HepG2 (cell line): ENCODE measurements around the gene TDRD10. TPM values are rescaled to one million over a fixed set of nuclear protein-coding genes. Genes with fewer than 3 reads are reported as not detected.
A peak's percentile ranks its signal among the peaks of the same experiment; 100 is the strongest.

Experiments used
- CENPT ChIP-seq: sonication (generic); formaldehyde crosslinking; IDR thresholded peaks from 2 replicates; pipeline ENCODE4 v1.8.0; 2022; ENCODE audit warnings: low read depth, mild to moderate bottlenecking, moderate library complexity, missing genetic modification reagents
- DPF2 ChIP-seq: sonication (generic); formaldehyde crosslinking; IDR thresholded peaks from 2 replicates; pipeline ENCODE4 v1.4.0; 2020; ENCODE audit warnings: mild to moderate bottlenecking, low read depth, missing genetic modification reagents, borderline replicate concordance
- ETV6 ChIP-seq: sonication (generic); formaldehyde crosslinking; conservative IDR thresholded peaks from 2 replicates; pipeline ENCODE4 v1.4.0; 2020; ENCODE audit warnings: missing genetic modification reagents
- FOXJ3 ChIP-seq: sonication (generic); formaldehyde crosslinking; IDR thresholded peaks from 2 replicates; pipeline ENCODE4 v1.4.0; 2020; ENCODE audit warnings: missing genetic modification reagents, mild to moderate bottlenecking, borderline replicate concordance
- FUBP1 ChIP-seq: sonication (generic); formaldehyde crosslinking; IDR thresholded peaks from 2 replicates; pipeline ENCODE4 v1.5.1; 2020; ENCODE audit warnings: missing genetic modification reagents, mild to moderate bottlenecking, borderline replicate concordance
- KMT2A ChIP-seq: sonication (generic); formaldehyde crosslinking; IDR thresholded peaks from 2 replicates; pipeline ENCODE4 v1.4.0; 2020; ENCODE audit warnings: missing genetic modification reagents
- MLLT10 ChIP-seq: sonication (generic); formaldehyde crosslinking; IDR thresholded peaks from 2 replicates; pipeline ENCODE4 v1.4.0; 2020; ENCODE audit warnings: missing genetic modification reagents
- PBX2 ChIP-seq: IDR thresholded peaks from 2 replicates; pipeline ENCODE4 v1.6.1; 2016; ENCODE audit warnings: control low read depth
- POLR2G ChIP-seq: fragments of 200-400 bp; formaldehyde crosslinking; IDR thresholded peaks from 2 replicates; pipeline ENCODE4 v1.6.1; 2018; ENCODE audit warnings: mild to moderate bottlenecking, low read depth, low read length, moderate library complexity
- REPIN1 ChIP-seq: sonication (generic); formaldehyde crosslinking; IDR thresholded peaks from 2 replicates; pipeline ENCODE4 v1.8.0; 2022; ENCODE audit warnings: missing genetic modification reagents, low read depth, mild to moderate bottlenecking, borderline replicate concordance
- SRY ChIP-seq: sonication (generic); formaldehyde crosslinking; IDR thresholded peaks from 2 replicates; pipeline ENCODE4 v1.8.0; 2022; ENCODE audit warnings: mild to moderate bottlenecking, missing genetic modification reagents
- ZMYM3 ChIP-seq: sonication (generic); formaldehyde crosslinking; IDR thresholded peaks from 2 replicates; pipeline ENCODE4 v1.5.1; 2020; ENCODE audit warnings: mild to moderate bottlenecking, missing genetic modification reagents
- ZNF260 ChIP-seq: sonication (generic); formaldehyde crosslinking; IDR thresholded peaks from 2 replicates; pipeline ENCODE4 v1.4.0; 2020; ENCODE audit warnings: missing genetic modification reagents, low read depth, mild to moderate bottlenecking, borderline replicate concordance
- ZNF292 ChIP-seq: sonication (generic); formaldehyde crosslinking; IDR thresholded peaks from 2 replicates; pipeline ENCODE4 v1.8.1; 2022; ENCODE audit warnings: mild to moderate bottlenecking, low read depth, missing genetic modification reagents, borderline replicate concordance
- ZNF317 ChIP-seq: sonication (generic); formaldehyde crosslinking; IDR thresholded peaks from 2 replicates; pipeline ENCODE4 v1.5.0; 2020; ENCODE audit warnings: mild to moderate bottlenecking, missing genetic modification reagents
- ZNF512 ChIP-seq: sonication (generic); formaldehyde crosslinking; IDR thresholded peaks from 2 replicates; pipeline ENCODE4 v1.4.0; 2020; ENCODE audit warnings: mild to moderate bottlenecking, missing genetic modification reagents
- ZNF781 ChIP-seq: sonication (generic); formaldehyde crosslinking; IDR thresholded peaks from 2 replicates; pipeline ENCODE4 v1.5.1; 2020; ENCODE audit warnings: borderline replicate concordance, mild to moderate bottlenecking, missing genetic modification reagents; ENCODE audit errors: not compliant biosample characterization
- ZNF788 ChIP-seq: sonication (generic); formaldehyde crosslinking; IDR thresholded peaks from 2 replicates; pipeline ENCODE4 v1.5.0; 2020; ENCODE audit warnings: mild to moderate bottlenecking, missing genetic modification reagents, borderline replicate concordance
- ZNF792 ChIP-seq: IDR thresholded peaks from 2 replicates; pipeline ENCODE4 v1.6.1; 2016
- ZNF83 ChIP-seq: sonication (generic); formaldehyde crosslinking; IDR thresholded peaks from 2 replicates; pipeline ENCODE4 v1.4.0; 2020; ENCODE audit warnings: missing genetic modification reagents, mild to moderate bottlenecking, borderline replicate concordance
- ZSCAN25 ChIP-seq: sonication (generic); formaldehyde crosslinking; IDR thresholded peaks from 2 replicates; pipeline ENCODE4 v1.8.0; 2022; ENCODE audit warnings: mild to moderate bottlenecking, missing genetic modification reagents
- polyA plus RNA-seq, 8 experiments: library from polyadenylated mRNA; depleted of rRNA in 3 of 8; stranded (reverse) in 7 of 8; unstranded in 1 of 8; fragments of >200 nt; fragmentation: Illumina TruSeq in 4 of 8; extraction: Trizol in 4 of 8; gene quantifications; 2 replicates each; pipeline versions ENCODE4 v1.2.1 to v1.2.3, GENCODE V29; 2011 to 2016; ENCODE audit warnings: low read depth in 4 of 8, missing spikeins in 1 of 8, mixed read lengths in 1 of 8; ENCODE audit not compliant: insufficient read depth in 1 of 8
- total RNA-seq, 5 experiments: library from RNA; depleted of rRNA; stranded (reverse); fragments of >200 nt; fragmentation: Illumina TruSeq; extraction: Trizol; gene quantifications; 2 replicates each; pipeline ENCODE4 v1.2.3, GENCODE V29; 2016; ENCODE audit warnings: low read depth in 1 of 5
- TF ChIP-seq, protein P1 (sequence below): IDR thresholded peaks from 2 replicates; pipeline ENCODE4 v1.6.1; 2016; ENCODE audit warnings: low read depth, borderline replicate concordance

The TDRD10 gene
- total and polyA plus RNA-seq, 2 of the 13 experiments (the other 11 are each of a cell fraction or from before 2014, with no cell fraction given), result not detected

- TF ChIP-seq ZNF512 (CRISPR knock-in tag) (peak; percentile 52; the same call in 1 of the 2 replicates), POLR2G (peak; percentile 88), ZNF788 (CRISPR knock-in tag) (peak; percentile 99), SRY (CRISPR knock-in tag) (peak; percentile 99), KMT2A (CRISPR knock-in tag) (peak; percentile 54), ZNF317 (CRISPR knock-in tag) (peak; percentile 90), CENPT (CRISPR knock-in tag) (peak; percentile 95; the same call in 1 of the 2 replicates), DPF2 (CRISPR knock-in tag) (0 out of 2 replicates have a peak, but pooled peaks have one; percentile 25), ZNF83 (peak; percentile 96; the same call in 1 of the 2 replicates), ZMYM3 (CRISPR knock-in tag) (peak; percentile 96; the same call in 1 of the 2 replicates), ETV6 (CRISPR knock-in tag) (no peak), ZNF292 (CRISPR knock-in tag) (peak; percentile 14; the same call in 1 of the 2 replicates), ZSCAN25 (CRISPR knock-in tag) (peak; percentile 82; the same call in 1 of the 2 replicates), FUBP1 (CRISPR knock-in tag) (no peak), PBX2 (CRISPR knock-in tag) (no peak), ZNF792 (peak; percentile 79), ZNF260 (CRISPR knock-in tag) (no peak), REPIN1 (CRISPR knock-in tag) (peak; percentile 99), MLLT10 (CRISPR knock-in tag) (no peak), FOXJ3 (CRISPR knock-in tag) (no peak), ZNF781 (CRISPR knock-in tag) (peak; percentile 97)
- TF ChIP-seq, protein P1, sequence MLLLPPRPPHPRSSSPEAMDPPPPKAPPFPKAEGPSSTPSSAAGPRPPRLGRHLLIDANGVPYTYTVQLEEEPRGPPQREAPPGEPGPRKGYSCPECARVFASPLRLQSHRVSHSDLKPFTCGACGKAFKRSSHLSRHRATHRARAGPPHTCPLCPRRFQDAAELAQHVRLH (CRISPR knock-in tag), result peak; percentile 95
Observed at GRCh38 chr1:154558720-154559465, 56.9 kb downstream of the TDRD10 start (continued).
